ENCODE results near the gene MRPL33. TPM values are rescaled to one million over a fixed set of nuclear protein-coding genes. Genes with fewer than 3 reads are reported as not detected.

Gene MRPL33
- polyA plus RNA-seq, 3 donors: 67.4 to 341 (median 331) TPM

DNA sequence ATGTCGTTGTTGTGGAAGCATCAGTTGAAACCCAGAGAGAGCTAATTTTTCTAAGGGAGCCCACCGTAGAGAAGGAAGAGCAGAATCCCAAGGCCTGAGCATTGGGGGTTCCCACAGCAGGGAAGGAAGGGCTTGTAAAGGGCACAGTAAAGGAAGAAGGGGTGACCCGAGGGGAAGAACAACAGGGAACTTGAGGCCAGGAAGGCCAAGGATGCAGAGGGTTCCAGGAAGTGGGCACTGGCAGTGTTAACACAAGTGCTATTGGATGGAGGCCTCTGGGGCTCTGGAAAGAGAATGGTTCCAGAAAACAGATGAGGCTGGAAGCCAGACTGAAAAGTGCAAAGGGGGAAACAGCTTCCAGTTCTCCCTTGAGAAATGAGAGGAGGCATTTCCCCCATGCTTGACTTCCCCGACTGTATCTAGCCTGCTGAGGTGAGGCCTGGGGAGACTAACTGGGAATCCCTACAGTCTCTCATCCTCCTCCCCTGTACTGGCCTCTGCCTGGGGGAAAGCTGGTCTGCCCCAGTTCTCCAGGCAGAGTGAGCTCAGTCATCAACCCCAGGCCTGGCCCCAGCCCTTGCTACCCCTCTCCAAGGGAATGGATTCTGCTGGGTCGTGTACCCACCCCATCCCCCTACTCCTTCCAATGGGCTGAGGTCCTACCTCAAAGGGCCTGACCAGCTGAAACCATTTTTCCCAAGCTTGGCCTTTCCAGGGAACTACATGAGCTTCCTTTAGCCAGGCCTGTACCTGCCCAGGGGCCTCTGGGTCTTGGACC lies 43.2 kb upstream of the MRPL33 start:
- 70% methylated on average over 3 of the region's 5 CpGs for WGBS (ENCODE audit: insufficient coverage)
- Histone ChIP-seq H3K27ac (ENCODE audit: low read depth in 1 of 2, low read length in 2 of 2) (no peak overlapping the region), H4K20me1 (ENCODE audit: insufficient read depth, low read length) (no peaks in the 10 kb centered on the region), H3K36me3 (replicated peaks in 1 of 2; ENCODE audit: control insufficient read depth in 1 of 2, insufficient read depth in 2 of 2, low read length in 2 of 2) (no peaks in the 10 kb centered on the region), H3K9me3 (replicated peaks in 1 of 2; ENCODE audit: control insufficient read depth in 1 of 2, insufficient read depth in 1 of 2, low read length in 2 of 2) (peaks cover 0 to 2% of the 10 kb centered on the region in 2 donors), H3K9ac (ENCODE audit: insufficient read depth, low read length, poor library complexity, severe bottlenecking) (no peak overlapping the region), H3K4me3 (replicated peaks in 1 of 3; ENCODE audit: low read depth in 2 of 3, low read length in 3 of 3) (no peak overlapping the region), H3K4me1 (ENCODE audit: control insufficient read depth in 1 of 2, insufficient read depth in 2 of 2, low read length in 2 of 2) (peaks cover 11 to 12% of the 10 kb centered on the region in 2 donors), H2AFZ (ENCODE audit: insufficient read depth, low read depth, low read length, poor library complexity, severe bottlenecking) (no peak overlapping the region), H3K4me2 (replicated peaks; ENCODE audit: extremely low read depth, low read length, poor library complexity, severe bottlenecking) (no peak overlapping the region), H3K79me2 (ENCODE audit: insufficient read depth, low read length) (no peaks in the 10 kb centered on the region), H3K27me3 (ENCODE audit: control insufficient read depth in 2 of 2, insufficient read depth in 2 of 2, low read length in 2 of 2) (no peaks in the 10 kb centered on the region)
- no peaks in the 10 kb centered on the region for H3K36me3 Mint-ChIP-seq
- peaks cover 0 to 9% (median under 1%) of the 10 kb centered on the region in 7 donors for H3K9me3 Mint-ChIP-seq
- peaks cover 20% of the 10 kb centered on the region for H3K4me1 Mint-ChIP-seq
- H3K4me3 Mint-ChIP-seq: no peak overlapping the region
- intact Hi-C loops (cut with micrococcal nuclease): no loop called here
- peak overlapping the region in 3 of 7 donors; percentile 15 to 66 (median 56) for H3K27ac Mint-ChIP-seq
- DNase-seq: no peak
- TF ChIP-seq, protein P1, sequence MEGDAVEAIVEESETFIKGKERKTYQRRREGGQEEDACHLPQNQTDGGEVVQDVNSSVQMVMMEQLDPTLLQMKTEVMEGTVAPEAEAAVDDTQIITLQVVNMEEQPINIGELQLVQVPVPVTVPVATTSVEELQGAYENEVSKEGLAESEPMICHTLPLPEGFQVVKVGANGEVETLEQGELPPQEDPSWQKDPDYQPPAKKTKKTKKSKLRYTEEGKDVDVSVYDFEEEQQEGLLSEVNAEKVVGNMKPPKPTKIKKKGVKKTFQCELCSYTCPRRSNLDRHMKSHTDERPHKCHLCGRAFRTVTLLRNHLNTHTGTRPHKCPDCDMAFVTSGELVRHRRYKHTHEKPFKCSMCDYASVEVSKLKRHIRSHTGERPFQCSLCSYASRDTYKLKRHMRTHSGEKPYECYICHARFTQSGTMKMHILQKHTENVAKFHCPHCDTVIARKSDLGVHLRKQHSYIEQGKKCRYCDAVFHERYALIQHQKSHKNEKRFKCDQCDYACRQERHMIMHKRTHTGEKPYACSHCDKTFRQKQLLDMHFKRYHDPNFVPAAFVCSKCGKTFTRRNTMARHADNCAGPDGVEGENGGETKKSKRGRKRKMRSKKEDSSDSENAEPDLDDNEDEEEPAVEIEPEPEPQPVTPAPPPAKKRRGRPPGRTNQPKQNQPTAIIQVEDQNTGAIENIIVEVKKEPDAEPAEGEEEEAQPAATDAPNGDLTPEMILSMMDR (IDR thresholded peaks at IDR 0.05): no peak
- peaks cover 0 to 3% (median 0%) of the 10 kb centered on the region in 3 donors for H3K27me3 Mint-ChIP-seq (ENCODE audit: low read depth in 3 of 3)

DNA sequence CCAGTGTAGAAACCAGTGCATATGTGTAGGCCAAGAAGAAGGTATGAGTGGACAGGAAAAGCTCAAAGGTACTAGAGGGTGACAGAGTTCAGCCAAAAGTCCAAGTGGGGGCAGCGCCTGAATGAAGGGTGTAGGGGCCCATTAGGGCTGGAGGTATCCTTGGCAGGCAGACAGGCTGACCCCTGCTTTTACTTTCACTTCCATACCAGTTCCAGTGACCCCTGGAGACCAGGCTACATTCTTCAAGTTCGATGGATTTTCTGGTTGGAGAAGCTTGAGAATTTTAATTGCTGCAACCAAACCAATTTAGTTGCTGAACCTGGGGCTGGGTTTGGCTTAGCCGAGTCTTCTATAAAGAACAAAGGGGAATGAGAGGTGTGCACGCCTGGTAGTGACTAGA lies 42.3 kb upstream of the MRPL33 start:
- Mint-ChIP-seq H3K4me3 (no peak overlapping the region), H3K36me3 (no peaks in the 10 kb centered on the region), H3K4me1 (peaks cover 17% of the 10 kb centered on the region), H3K27ac (peak overlapping the region in 1 of 7 donors; percentile 62), H3K27me3 (ENCODE audit: low read depth in 3 of 3) (peaks cover 0 to 3% (median 0%) of the 10 kb centered on the region in 3 donors), H3K9me3 (peaks cover 2 to 12% (median 6%) of the 10 kb centered on the region in 7 donors)
- H3K4me3 ChIP-seq (replicated peaks in 1 of 3; ENCODE audit: low read depth in 2 of 3, low read length in 3 of 3): no peak overlapping the region
- no peaks in the 10 kb centered on the region for H4K20me1 ChIP-seq (ENCODE audit: insufficient read depth, low read length)
- H3K27ac ChIP-seq (ENCODE audit: low read depth in 1 of 2, low read length in 2 of 2): no peak overlapping the region
- H3K36me3 ChIP-seq (replicated peaks in 1 of 2; ENCODE audit: control insufficient read depth in 1 of 2, insufficient read depth in 2 of 2, low read length in 2 of 2): no peaks in the 10 kb centered on the region
- TF ChIP-seq, protein P1 (IDR thresholded peaks at IDR 0.05): no peak
- H3K79me2 ChIP-seq (ENCODE audit: insufficient read depth, low read length): no peaks in the 10 kb centered on the region
- peak overlapping the region; percentile 14 for H2AFZ ChIP-seq (ENCODE audit: insufficient read depth, low read depth, low read length, poor library complexity, severe bottlenecking)
- no peak overlapping the region for H3K9ac ChIP-seq (ENCODE audit: insufficient read depth, low read length, poor library complexity, severe bottlenecking)
- H3K9me3 ChIP-seq (replicated peaks in 1 of 2; ENCODE audit: control insufficient read depth in 1 of 2, insufficient read depth in 1 of 2, low read length in 2 of 2): peaks cover 0 to 5% of the 10 kb centered on the region in 2 donors
- peaks cover 8 to 11% of the 10 kb centered on the region in 2 donors for H3K4me1 ChIP-seq (ENCODE audit: control insufficient read depth in 1 of 2, insufficient read depth in 2 of 2, low read length in 2 of 2)
- intact Hi-C loops (cut with micrococcal nuclease): no loop called here
- no peak for DNase-seq
- H3K4me2 ChIP-seq (replicated peaks; ENCODE audit: extremely low read depth, low read length, poor library complexity, severe bottlenecking): no peak overlapping the region
- 100% methylated on average over 1 of the region's 4 CpGs for WGBS (ENCODE audit: insufficient coverage)
- H3K27me3 ChIP-seq (ENCODE audit: control insufficient read depth in 2 of 2, insufficient read depth in 2 of 2, low read length in 2 of 2): no peaks in the 10 kb centered on the region
